GM13977 (cell line): Measurements from ENCODE around the gene TMEM17.

Experiments used
- DNase-seq: peaks from one replicate; pipeline ENCODE4 v3.0.0; 2012; ENCODE audit warnings: low spot score
- in situ Hi-C: fragments of 300-500 bp; cut with MboI; formaldehyde crosslinking; loops from one replicate; pipeline ENCODE4 v1.12.0; 2022; ENCODE audit warnings: low sequenced_read_pairs, low pct_unique_long_range_greater_than_20kb, mixed read lengths, inconsistent platforms; ENCODE audit not compliant: unreplicated experiment
- TF ChIP-seq, protein P1 (sequence below): IDR thresholded peaks from 2 replicates; pipeline ENCODE4 v1.5.1; 2012; ENCODE audit warnings: mild to moderate bottlenecking, control low read depth; ENCODE audit not compliant: insufficient read depth; ENCODE audit errors: extremely low read depth, missing control alignments

TMEM17 gene

GRCh38 chr2:62453955-62454354, 52.0 kb downstream of the TMEM17 start:
- no peak for DNase-seq
- in situ Hi-C loops: loop anchor here (25.0 kb wide), 1 partner anchor 583 kb away; no protein-coding TSS in a partner anchor
- TF ChIP-seq, protein P1, sequence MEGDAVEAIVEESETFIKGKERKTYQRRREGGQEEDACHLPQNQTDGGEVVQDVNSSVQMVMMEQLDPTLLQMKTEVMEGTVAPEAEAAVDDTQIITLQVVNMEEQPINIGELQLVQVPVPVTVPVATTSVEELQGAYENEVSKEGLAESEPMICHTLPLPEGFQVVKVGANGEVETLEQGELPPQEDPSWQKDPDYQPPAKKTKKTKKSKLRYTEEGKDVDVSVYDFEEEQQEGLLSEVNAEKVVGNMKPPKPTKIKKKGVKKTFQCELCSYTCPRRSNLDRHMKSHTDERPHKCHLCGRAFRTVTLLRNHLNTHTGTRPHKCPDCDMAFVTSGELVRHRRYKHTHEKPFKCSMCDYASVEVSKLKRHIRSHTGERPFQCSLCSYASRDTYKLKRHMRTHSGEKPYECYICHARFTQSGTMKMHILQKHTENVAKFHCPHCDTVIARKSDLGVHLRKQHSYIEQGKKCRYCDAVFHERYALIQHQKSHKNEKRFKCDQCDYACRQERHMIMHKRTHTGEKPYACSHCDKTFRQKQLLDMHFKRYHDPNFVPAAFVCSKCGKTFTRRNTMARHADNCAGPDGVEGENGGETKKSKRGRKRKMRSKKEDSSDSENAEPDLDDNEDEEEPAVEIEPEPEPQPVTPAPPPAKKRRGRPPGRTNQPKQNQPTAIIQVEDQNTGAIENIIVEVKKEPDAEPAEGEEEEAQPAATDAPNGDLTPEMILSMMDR: no peak

DNA sequence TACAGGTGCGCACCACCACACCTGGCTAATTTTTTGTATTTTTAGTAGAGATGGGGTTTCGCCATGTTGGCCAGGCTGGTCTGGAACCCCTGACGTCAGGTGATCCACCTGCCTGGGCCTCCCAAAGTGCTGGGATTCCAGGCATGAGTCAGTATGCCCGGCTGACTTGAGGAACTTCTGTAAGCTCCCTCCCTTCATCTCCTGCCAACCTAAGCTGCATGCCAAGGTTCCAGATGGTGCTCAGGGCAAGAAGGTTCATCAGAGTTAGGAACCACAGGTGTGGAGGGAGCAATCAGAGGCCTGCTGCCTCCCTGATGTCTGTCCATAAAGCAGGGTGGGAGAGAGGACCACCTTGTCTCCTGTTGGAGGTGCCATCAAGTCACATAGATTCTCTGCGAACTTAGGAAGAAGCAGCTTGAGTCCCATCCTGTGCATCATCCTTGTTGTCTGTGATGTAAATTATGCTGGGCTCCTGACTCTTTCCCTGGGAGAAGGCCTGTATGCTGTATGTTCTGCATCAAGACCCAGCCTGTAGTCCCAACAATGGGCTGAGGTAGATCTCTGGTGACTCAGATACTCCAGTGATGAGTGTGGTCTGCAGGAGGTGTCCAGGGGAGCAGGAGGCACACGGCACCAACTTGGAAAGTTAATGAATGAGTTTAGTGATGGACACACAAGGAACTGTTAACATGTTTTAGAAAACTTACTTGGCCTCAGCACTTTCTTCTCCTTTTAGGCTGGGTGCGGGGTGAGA, 53.1 kb downstream of the TMEM17 start:
- no peak for DNase-seq
- TF ChIP-seq, protein P1: no peak
- in situ Hi-C loops: loop anchor here (25.0 kb wide), 1 partner anchor 584 kb away; no protein-coding TSS in a partner anchor

DNA sequence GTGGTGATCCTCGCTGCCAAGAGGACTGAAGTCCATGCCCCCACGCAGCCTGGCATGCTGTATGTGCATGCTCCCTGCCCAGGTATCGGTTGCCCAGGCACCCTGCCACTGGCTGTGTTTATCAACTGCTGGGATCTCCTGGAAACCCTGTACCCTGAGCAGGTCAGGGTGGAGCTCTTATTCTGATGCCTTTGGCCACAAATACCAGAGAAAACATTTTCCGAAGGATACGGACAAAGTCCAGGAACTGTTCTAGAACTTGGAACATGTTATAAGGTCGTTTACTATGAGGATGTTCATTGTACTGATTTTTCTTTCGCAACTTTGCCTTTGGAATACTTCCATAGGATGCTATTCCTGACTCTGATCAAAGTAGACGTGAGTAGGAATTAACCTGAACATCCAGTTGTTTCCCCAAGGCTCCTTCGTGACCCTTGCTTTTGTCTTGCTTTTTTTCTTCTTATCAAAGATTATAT, 55.2 kb downstream of the TMEM17 start:
- TF ChIP-seq, protein P1: no peak
- in situ Hi-C loops: loop anchor here (25.0 kb wide), 1 partner anchor 587 kb away; no protein-coding TSS in a partner anchor
- DNase-seq: no peak
